Hepatocyte (in vitro differentiated cells): Measurements from ENCODE around the gene ERVFRD-1. TPM values are rescaled to one million over a fixed set of nuclear protein-coding genes. Genes with fewer than 3 reads are reported as not detected.

Experiments
- DNase-seq: peaks from one replicate; pipeline ENCODE4 v3.0.0-alpha.2; 2016; ENCODE audit warnings: low spot score
- H2AFZ ChIP-seq: fragments of 200-600 bp; sonication (generic); 2 replicates; pipeline ENCODE4 v1.6.0; 2016; ENCODE audit warnings: antibody characterized with exemption, mild to moderate bottlenecking
- H3K27ac ChIP-seq: fragments of 200-600 bp; sonication (generic); 2 replicates; pipeline ENCODE4 v1.5.1; 2016; ENCODE audit warnings: mild to moderate bottlenecking
- H3K27me3 ChIP-seq: fragments of 200-600 bp; sonication (generic); 2 replicates; pipeline ENCODE4 v1.6.1; 2016
- H3K36me3 ChIP-seq: fragments of 200-600 bp; sonication (generic); replicated peaks from 2 replicates; pipeline ENCODE4 v1.5.1; 2016; ENCODE audit warnings: low read depth; ENCODE audit not compliant: insufficient read depth
- H3K4me1 ChIP-seq: fragments of 200-600 bp; sonication (generic); 2 replicates; pipeline ENCODE4 v1.5.1; 2016; ENCODE audit warnings: mild to moderate bottlenecking, moderate library complexity; ENCODE audit not compliant: insufficient read depth
- H3K4me2 ChIP-seq: fragments of 200-600 bp; sonication (generic); 2 replicates; pipeline ENCODE4 v1.6.0; 2016
- H3K4me3 ChIP-seq: fragments of 200-600 bp; sonication (generic); 2 replicates; pipeline ENCODE4 v1.5.1; 2016; ENCODE audit warnings: mild to moderate bottlenecking
- H3K79me2 ChIP-seq: fragments of 200-600 bp; sonication (generic); 2 replicates; pipeline ENCODE4 v1.6.0; 2017; ENCODE audit warnings: mild to moderate bottlenecking
- H3K9me2 ChIP-seq: fragments of 200-600 bp; sonication (generic); replicated peaks from 2 replicates; pipeline ENCODE4 v1.6.0; 2017; ENCODE audit warnings: mild to moderate bottlenecking; ENCODE audit not compliant: insufficient read depth
- H3K9me3 ChIP-seq: fragments of 200-600 bp; sonication (generic); 2 replicates; pipeline ENCODE4 v1.5.1; 2016; ENCODE audit warnings: low read depth, mild to moderate bottlenecking
- H4K20me1 ChIP-seq: fragments of 200-600 bp; sonication (generic); 2 replicates; pipeline ENCODE4 v1.6.0; 2016; ENCODE audit warnings: mild to moderate bottlenecking; ENCODE audit not compliant: insufficient read depth, poor library complexity, severe bottlenecking
- CTCF ChIP-seq: fragments of 200-600 bp; sonication (generic); IDR thresholded peaks from 2 replicates; pipeline ENCODE4 v1.5.1; 2016; ENCODE audit warnings: antibody characterized with exemption, mild to moderate bottlenecking; ENCODE audit not compliant: poor library complexity
- EZH2 ChIP-seq: fragments of 200-600 bp; sonication (generic); IDR thresholded peaks from 2 replicates; pipeline ENCODE4 v1.6.1; 2016; ENCODE audit warnings: antibody characterized with exemption, mild to moderate bottlenecking, borderline replicate concordance
- EZH2phosphoT487 ChIP-seq: fragments of 200-600 bp; sonication (generic); IDR thresholded peaks from one replicate; pipeline ENCODE4 v1.6.1; 2018; ENCODE audit warnings: antibody characterized with exemption, mild to moderate bottlenecking, low read depth, moderate library complexity; ENCODE audit not compliant: unreplicated experiment, severe bottlenecking
- WGBS: methylation state at CpG from one replicate; pipeline ENCODE4 v1.1.6; 2016; ENCODE audit warnings: low lambda C conversion rate; ENCODE audit errors: missing lambda C conversion rate; 5-methylcytosine and 5-hydroxymethylcytosine counted together
- polyA plus RNA-seq: library from polyadenylated mRNA; unstranded; fragments of >200 nt; fragmentation: Nextera tagmentation; extraction: Ambion mirVana; gene quantifications from 2 replicates; pipeline ENCODE4 v1.2.1, GENCODE V29; 2016
- total RNA-seq: library from RNA; depleted of rRNA; stranded (reverse); fragments of >200 nt; gene quantifications from 2 replicates; pipeline ENCODE4 v1.2.3, GENCODE V29; 2014

ERVFRD-1 gene
- total and polyA plus RNA-seq, 2 experiments from 2014 or later, result 2.2 to 4.9 TPM

GRCh38 chr6:11153447-11153846 is 41.9 kb upstream of the ERVFRD-1 start:
- Histone ChIP-seq H3K9me3 (no peaks in the 10 kb centered on the region), H3K4me3 (no peak overlapping the region), H3K4me2 (peak overlapping the region; percentile 74), H3K9me2 (no peaks in the 10 kb centered on the region), H3K79me2 (no peaks in the 10 kb centered on the region), H3K27ac (peak overlapping the region; percentile 20), H4K20me1 (no peaks in the 10 kb centered on the region), H3K4me1 (no peaks in the 10 kb centered on the region), H3K27me3 (no peaks in the 10 kb centered on the region), H2AFZ (no peak overlapping the region), H3K36me3 (no peaks in the 10 kb centered on the region)
- WGBS, result 98% methylated on average over 6 of the region's 6 CpGs
- TF ChIP-seq EZH2 (no peak), EZH2phosphoT487 (no peak)
- DNase-seq, result no peak

- H3K36me3 ChIP-seq, result no peaks in the 10 kb centered on the region
- no peaks in the 10 kb centered on the region for H3K79me2 ChIP-seq
- H3K27me3 ChIP-seq, result no peaks in the 10 kb centered on the region
- H3K27ac ChIP-seq, result no peak overlapping the region
- H3K9me3 ChIP-seq, result no peaks in the 10 kb centered on the region
- DNase-seq, result no peak
- no peak overlapping the region for H3K4me3 ChIP-seq
- H3K4me1 ChIP-seq, result no peaks in the 10 kb centered on the region
- no peak for TF ChIP-seq CTCF
- TF ChIP-seq EZH2phosphoT487, result no peak
- TF ChIP-seq EZH2, result no peak
- no peak overlapping the region for H2AFZ ChIP-seq
- no peaks in the 10 kb centered on the region for H3K9me2 ChIP-seq
- no peak overlapping the region for H3K4me2 ChIP-seq
- no peaks in the 10 kb centered on the region for H4K20me1 ChIP-seq
These were observed 41.1 kb upstream of the ERVFRD-1 start for GRCh38 chr6:11152581-11152980.

DNA sequence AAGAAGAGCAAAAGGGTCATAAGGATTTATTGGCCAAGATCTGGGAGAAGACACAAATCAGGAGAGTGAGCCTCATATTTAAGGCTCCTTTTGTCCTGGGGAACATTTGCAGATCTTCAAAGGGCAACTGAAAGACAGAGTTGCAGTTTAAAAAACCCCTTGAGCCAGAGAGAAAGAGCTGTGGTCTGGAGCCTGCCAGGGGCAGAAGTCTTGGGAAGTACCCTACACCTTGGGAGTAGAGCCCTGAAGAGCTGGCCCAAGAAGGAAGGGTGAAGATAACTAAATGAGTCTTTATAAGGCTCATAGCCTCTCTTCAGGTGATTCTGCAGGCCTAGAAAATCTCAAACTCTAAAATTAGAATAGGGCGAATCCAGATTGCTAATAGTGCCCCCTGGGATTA is 40.0 kb upstream of the ERVFRD-1 start:
- Histone ChIP-seq H3K9me3 (no peaks in the 10 kb centered on the region), H3K9me2 (no peaks in the 10 kb centered on the region), H3K79me2 (no peaks in the 10 kb centered on the region), H2AFZ (no peak overlapping the region), H4K20me1 (no peaks in the 10 kb centered on the region), H3K27me3 (no peaks in the 10 kb centered on the region), H3K4me3 (no peak overlapping the region), H3K4me1 (no peaks in the 10 kb centered on the region), H3K27ac (no peak overlapping the region), H3K36me3 (no peaks in the 10 kb centered on the region), H3K4me2 (no peak overlapping the region)
- DNase-seq, result no peak
- TF ChIP-seq CTCF, result no peak
- no peak for TF ChIP-seq EZH2
- no peak for TF ChIP-seq EZH2phosphoT487
- WGBS, result 91% methylated on average over 1 of the region's 1 CpG

DNA sequence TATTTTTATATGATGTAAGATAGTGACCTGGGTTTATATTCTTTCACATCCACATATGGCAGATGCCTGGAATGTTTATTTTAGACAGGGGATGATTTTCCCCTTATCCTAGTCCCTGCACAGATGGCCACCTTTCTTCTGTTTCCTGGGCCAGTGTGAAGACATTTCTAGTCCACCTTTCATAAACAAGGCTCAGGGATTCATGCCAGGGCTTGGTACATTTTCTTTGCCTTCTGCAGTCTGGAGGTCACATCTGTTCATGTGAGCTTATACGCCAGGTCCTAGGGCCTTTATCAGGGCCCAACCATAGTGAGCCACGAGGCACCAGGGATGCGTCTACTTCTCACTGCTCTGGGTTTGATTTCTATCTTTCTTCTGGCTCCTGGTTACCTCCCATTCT is 38.0 kb upstream of the ERVFRD-1 start:
- no peak overlapping the region for H2AFZ ChIP-seq
- H3K4me3 ChIP-seq, result no peak overlapping the region
- no peak for DNase-seq
- no peak overlapping the region for H3K4me2 ChIP-seq
- WGBS, result 93% methylated on average over 3 of the region's 3 CpGs
- H3K4me1 ChIP-seq, result no peaks in the 10 kb centered on the region
- no peaks in the 10 kb centered on the region for H3K9me3 ChIP-seq
- no peaks in the 10 kb centered on the region for H3K79me2 ChIP-seq
- H3K27ac ChIP-seq, result no peak overlapping the region
- no peaks in the 10 kb centered on the region for H3K27me3 ChIP-seq
- H4K20me1 ChIP-seq, result no peaks in the 10 kb centered on the region
- TF ChIP-seq EZH2, result no peak
- TF ChIP-seq EZH2phosphoT487, result no peak
- TF ChIP-seq CTCF, result no peak
- no peaks in the 10 kb centered on the region for H3K9me2 ChIP-seq
- no peaks in the 10 kb centered on the region for H3K36me3 ChIP-seq
